ENCODE measurements around the gene RCHY1. TPM values are rescaled to one million over a fixed set of nuclear protein-coding genes. Genes with fewer than 3 reads are reported as not detected.

The RCHY1 gene
- total and polyA plus RNA-seq, 4 donors = 11.3 to 35.9 (median 27.2) TPM

DNA sequence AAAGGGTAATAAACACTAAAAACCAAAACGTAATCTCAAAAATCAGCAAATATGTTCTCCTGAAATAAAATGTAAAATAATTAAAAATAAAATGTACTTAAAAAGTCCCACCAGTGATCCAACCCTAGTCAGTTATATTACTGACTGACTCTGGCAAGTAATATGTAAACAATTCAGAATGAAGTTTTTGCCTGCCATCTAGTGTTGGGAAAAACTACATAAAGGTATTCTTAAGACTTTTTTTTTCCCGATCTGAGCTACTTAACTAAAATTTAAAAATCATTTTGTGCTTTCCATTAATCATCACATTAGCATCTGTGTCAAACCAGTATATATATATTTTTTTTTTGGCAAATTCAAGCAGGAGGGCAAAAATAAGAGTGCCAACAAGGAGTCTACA is 24.0 kb downstream of the RCHY1 start:
- Histone ChIP-seq H3K9me3 (ENCODE audit: control insufficient read depth in 4 of 4, insufficient read depth in 3 of 4, low read length in 3 of 4) (no peaks in the 10 kb centered on the region), H3K36me3 (ENCODE audit: control insufficient read depth in 4 of 4, insufficient read depth in 4 of 4, low read length in 4 of 4) (peaks cover 6 to 36% (median 22%) of the 10 kb centered on the region in 4 donors), H3K27ac (ENCODE audit: low read depth in 1 of 2, low read length in 1 of 2) (no peak overlapping the region), H3K4me3 (no peak overlapping the region), H3K4me1 (ENCODE audit: control insufficient read depth in 5 of 5, insufficient read depth in 5 of 5, low read length in 5 of 5) (no peaks in the 10 kb centered on the region), H3K9ac (ENCODE audit: insufficient read depth in 1 of 2, low read length in 2 of 2) (no peak overlapping the region), H3K27me3 (ENCODE audit: control insufficient read depth in 3 of 3, insufficient read depth in 3 of 3, low read length in 2 of 3) (no peaks in the 10 kb centered on the region)
- no peak for ATAC-seq (ENCODE audit: insufficient read depth, low FRiP score)
- DNase-seq = peak in 2 of 3 donors; percentile 33 to 50
- TF ChIP-seq, protein P1, sequence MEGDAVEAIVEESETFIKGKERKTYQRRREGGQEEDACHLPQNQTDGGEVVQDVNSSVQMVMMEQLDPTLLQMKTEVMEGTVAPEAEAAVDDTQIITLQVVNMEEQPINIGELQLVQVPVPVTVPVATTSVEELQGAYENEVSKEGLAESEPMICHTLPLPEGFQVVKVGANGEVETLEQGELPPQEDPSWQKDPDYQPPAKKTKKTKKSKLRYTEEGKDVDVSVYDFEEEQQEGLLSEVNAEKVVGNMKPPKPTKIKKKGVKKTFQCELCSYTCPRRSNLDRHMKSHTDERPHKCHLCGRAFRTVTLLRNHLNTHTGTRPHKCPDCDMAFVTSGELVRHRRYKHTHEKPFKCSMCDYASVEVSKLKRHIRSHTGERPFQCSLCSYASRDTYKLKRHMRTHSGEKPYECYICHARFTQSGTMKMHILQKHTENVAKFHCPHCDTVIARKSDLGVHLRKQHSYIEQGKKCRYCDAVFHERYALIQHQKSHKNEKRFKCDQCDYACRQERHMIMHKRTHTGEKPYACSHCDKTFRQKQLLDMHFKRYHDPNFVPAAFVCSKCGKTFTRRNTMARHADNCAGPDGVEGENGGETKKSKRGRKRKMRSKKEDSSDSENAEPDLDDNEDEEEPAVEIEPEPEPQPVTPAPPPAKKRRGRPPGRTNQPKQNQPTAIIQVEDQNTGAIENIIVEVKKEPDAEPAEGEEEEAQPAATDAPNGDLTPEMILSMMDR (IDR thresholded peaks at IDR 0.05; ENCODE audit: control extremely low read depth, extremely low read depth) = no peak
- 73 to 80% methylated on average over 2 of the region's 2 CpGs for whole genome bisulfite sequencing, 2 donors

DNA sequence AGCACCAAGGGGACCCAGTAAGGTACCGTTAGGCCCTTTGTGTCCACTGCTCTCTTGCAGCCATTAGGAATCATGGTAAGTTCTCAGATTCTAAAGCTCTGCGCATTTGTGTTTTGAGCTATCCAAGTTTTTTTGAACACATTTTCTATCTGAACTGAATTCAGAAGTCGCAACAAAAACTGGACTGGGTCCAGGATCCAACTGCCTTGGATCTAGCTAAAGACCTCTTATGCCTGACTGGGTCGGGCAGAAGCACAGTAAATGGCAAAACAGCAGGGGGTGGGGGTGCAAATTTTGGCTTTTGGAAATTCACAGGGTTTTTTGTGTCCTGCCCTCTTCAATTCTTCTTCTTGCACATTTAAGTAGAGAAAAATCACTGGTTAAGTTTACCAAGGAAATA is 30.0 kb downstream of the RCHY1 start:
- H3K36me3 ChIP-seq (ENCODE audit: control insufficient read depth in 4 of 4, insufficient read depth in 4 of 4, low read length in 4 of 4) = peaks cover 9 to 43% (median 23%) of the 10 kb centered on the region in 4 donors
- no peaks in the 10 kb centered on the region for H3K27me3 ChIP-seq (ENCODE audit: control insufficient read depth in 3 of 3, insufficient read depth in 3 of 3, low read length in 2 of 3)
- DNase-seq (peak in 2 of 3 donors; percentile 6 to 39), ATAC-seq (ENCODE audit: insufficient read depth, low FRiP score) (no peak)
- H3K9me3 ChIP-seq (ENCODE audit: control insufficient read depth in 4 of 4, insufficient read depth in 3 of 4, low read length in 3 of 4) = no peaks in the 10 kb centered on the region
- no peak overlapping the region for H3K4me3 ChIP-seq
- TF ChIP-seq, protein P1 (IDR thresholded peaks at IDR 0.05; ENCODE audit: control extremely low read depth, extremely low read depth) = no peak
- H3K9ac ChIP-seq (ENCODE audit: insufficient read depth in 1 of 2, low read length in 2 of 2) = no peak overlapping the region
- 87 to 91% methylated on average over 4 of the region's 4 CpGs for WGBS, 2 donors
- no peaks in the 10 kb centered on the region for H3K4me1 ChIP-seq (ENCODE audit: control insufficient read depth in 5 of 5, insufficient read depth in 5 of 5, low read length in 5 of 5)
- H3K27ac ChIP-seq (ENCODE audit: low read depth in 1 of 2, low read length in 1 of 2) = no peak overlapping the region

DNA sequence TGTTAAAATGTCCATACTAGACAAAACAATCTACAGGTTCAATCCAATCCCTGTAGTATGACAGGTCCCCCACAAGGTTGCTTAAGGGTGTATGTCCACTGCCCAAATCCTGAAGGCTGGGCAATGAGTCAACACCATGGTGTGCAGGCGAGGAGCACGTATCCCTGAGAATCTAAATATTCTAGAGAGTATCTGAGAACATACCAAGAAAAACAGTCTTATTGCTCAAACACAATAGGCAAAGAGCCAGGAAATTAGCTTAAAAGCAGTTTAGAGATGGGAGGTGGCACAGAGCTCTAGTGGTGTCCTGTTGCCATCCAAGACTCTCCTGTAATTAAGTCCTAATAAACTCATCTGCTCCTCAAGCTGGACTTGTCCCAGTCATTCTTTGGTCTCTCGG is 37.0 kb downstream of the RCHY1 start:
- DNase-seq (no peak), ATAC-seq (ENCODE audit: insufficient read depth, low FRiP score) (no peak)
- H3K27ac ChIP-seq (ENCODE audit: low read depth in 1 of 2, low read length in 1 of 2) = no peak overlapping the region
- no peaks in the 10 kb centered on the region for H3K27me3 ChIP-seq (ENCODE audit: control insufficient read depth in 3 of 3, insufficient read depth in 3 of 3, low read length in 2 of 3)
- H3K36me3 ChIP-seq (ENCODE audit: control insufficient read depth in 4 of 4, insufficient read depth in 4 of 4, low read length in 4 of 4) = peaks cover 3 to 24% (median 14%) of the 10 kb centered on the region in 4 donors
- TF ChIP-seq, protein P1 (IDR thresholded peaks at IDR 0.05; ENCODE audit: control extremely low read depth, extremely low read depth) = no peak
- H3K4me1 ChIP-seq (ENCODE audit: control insufficient read depth in 5 of 5, insufficient read depth in 5 of 5, low read length in 5 of 5) = peaks cover 0 to 2% (median 0%) of the 10 kb centered on the region in 5 donors
- no peaks in the 10 kb centered on the region for H3K9me3 ChIP-seq (ENCODE audit: control insufficient read depth in 4 of 4, insufficient read depth in 3 of 4, low read length in 3 of 4)
- WGBS, 2 donors = 98 to 99% methylated on average over 3 of the region's 3 CpGs
- no peak overlapping the region for H3K4me3 ChIP-seq
- H3K9ac ChIP-seq (ENCODE audit: insufficient read depth in 1 of 2, low read length in 2 of 2) = no peak overlapping the region

DNA sequence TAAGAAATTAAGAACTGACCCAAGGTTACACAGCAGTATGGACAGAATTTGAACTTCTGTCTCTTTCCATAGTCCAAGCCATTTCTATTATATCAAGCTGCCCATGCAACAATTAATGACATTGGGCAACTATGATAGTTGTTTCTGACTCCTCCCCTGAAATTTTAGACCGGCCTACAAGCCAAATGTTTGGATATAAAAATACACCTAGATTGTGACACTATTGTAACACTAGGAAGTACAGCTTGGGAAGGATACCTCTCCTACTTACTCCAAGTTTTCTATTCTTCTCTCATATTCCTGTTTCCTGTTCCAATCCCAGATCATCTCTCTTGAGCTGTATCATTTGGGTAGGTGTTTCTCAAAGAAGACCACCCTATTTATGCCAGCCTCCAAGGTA is 43.5 kb downstream of the RCHY1 start:
- WGBS, 2 donors = 97 to 98% methylated on average over 1 of the region's 1 CpG
- no peak for ATAC-seq (ENCODE audit: insufficient read depth, low FRiP score)
- TF ChIP-seq, protein P1 (IDR thresholded peaks at IDR 0.05; ENCODE audit: control extremely low read depth, extremely low read depth) = no peak
- Histone ChIP-seq H3K4me3 (no peak overlapping the region), H3K27ac (ENCODE audit: low read depth in 1 of 2, low read length in 1 of 2) (no peak overlapping the region), H3K9me3 (ENCODE audit: control insufficient read depth in 4 of 4, insufficient read depth in 3 of 4, low read length in 3 of 4) (no peaks in the 10 kb centered on the region), H3K36me3 (ENCODE audit: control insufficient read depth in 4 of 4, insufficient read depth in 4 of 4, low read length in 4 of 4) (peaks cover 0 to 2% (median 0%) of the 10 kb centered on the region in 4 donors), H3K27me3 (ENCODE audit: control insufficient read depth in 3 of 3, insufficient read depth in 3 of 3, low read length in 2 of 3) (no peaks in the 10 kb centered on the region), H3K4me1 (ENCODE audit: control insufficient read depth in 5 of 5, insufficient read depth in 5 of 5, low read length in 5 of 5) (peaks cover 0 to 4% (median 0%) of the 10 kb centered on the region in 5 donors), H3K9ac (ENCODE audit: insufficient read depth in 1 of 2, low read length in 2 of 2) (no peak overlapping the region)
- DNase-seq = no peak

Measured in lung (tissue), 12 donors.